Body of pancreas (tissue), 4 donors: ENCODE data around the gene DYNLT5.

Source experiments
- POLR2A ChIP-seq, 3 donors: fragments of 450-650 bp; IDR thresholded peaks; one replicate each; pipeline ENCODE4 v1.6.1; 2016; ENCODE audit warnings: antibody characterized with exemption in 3 of 3, mild to moderate bottlenecking in 2 of 3
- TF ChIP-seq, protein P1 (sequence below), 7 experiments: fragments of 450-650 bp in 4 of 7; fragments of 200-600 bp in 3 of 7; sonication (generic) in 3 of 7; IDR thresholded peaks; one replicate each; pipeline ENCODE4 v1.5.1; 2016 to 2019; ENCODE audit warnings: antibody characterized with exemption in 7 of 7

DNA sequence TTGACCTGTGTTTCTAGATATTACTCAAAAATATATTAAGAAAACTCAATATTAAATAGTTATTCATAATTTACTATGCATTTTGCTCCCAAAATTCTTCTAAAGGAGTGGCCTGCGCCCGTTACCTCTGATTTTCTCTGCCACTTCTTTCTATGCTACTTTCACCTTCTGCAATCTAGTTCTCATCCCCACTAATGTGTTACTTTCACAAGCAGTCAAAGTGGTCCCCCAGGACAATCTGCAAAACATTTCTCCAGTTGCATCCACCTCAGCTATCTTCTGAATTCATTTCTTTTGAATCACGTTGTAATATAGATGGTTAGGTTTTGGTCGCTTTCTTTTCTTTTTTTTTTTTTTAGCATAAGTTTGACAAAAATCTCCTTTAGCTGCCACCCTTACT is 35.4 kb downstream of the DYNLT5 start:
- TF ChIP-seq, protein P1, sequence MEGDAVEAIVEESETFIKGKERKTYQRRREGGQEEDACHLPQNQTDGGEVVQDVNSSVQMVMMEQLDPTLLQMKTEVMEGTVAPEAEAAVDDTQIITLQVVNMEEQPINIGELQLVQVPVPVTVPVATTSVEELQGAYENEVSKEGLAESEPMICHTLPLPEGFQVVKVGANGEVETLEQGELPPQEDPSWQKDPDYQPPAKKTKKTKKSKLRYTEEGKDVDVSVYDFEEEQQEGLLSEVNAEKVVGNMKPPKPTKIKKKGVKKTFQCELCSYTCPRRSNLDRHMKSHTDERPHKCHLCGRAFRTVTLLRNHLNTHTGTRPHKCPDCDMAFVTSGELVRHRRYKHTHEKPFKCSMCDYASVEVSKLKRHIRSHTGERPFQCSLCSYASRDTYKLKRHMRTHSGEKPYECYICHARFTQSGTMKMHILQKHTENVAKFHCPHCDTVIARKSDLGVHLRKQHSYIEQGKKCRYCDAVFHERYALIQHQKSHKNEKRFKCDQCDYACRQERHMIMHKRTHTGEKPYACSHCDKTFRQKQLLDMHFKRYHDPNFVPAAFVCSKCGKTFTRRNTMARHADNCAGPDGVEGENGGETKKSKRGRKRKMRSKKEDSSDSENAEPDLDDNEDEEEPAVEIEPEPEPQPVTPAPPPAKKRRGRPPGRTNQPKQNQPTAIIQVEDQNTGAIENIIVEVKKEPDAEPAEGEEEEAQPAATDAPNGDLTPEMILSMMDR (IDR thresholded peaks at IDR 0.05) = no peak
- no peak for TF ChIP-seq POLR2A (IDR thresholded peaks at IDR 0.05)
